ENCODE results near the gene DENND4A. TPM values are rescaled to one million over a fixed set of nuclear protein-coding genes. Genes with fewer than 3 reads are reported as not detected.

DENND4A gene
- polyA plus RNA-seq, 1 experiment: 5.1 TPM

DNA sequence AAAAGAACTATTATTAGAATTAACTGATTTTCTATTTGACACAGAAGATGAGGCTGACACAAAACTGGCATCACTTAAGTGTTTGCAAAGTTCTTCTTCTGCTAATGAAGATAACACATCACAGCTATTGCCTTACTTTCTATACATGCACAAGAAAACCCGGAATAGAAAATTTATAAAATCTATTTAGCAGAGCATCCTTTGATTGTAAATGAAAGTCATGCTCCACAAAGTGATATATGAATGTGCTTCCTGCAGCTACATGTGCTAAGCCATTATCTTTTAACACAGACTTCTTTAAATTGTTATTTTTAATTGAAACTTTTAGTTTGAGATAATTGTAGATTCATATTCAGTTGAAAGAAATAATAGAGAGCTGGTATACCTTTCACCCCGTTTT lies 27.0 kb downstream of the DENND4A start:
- no peak overlapping the region for H3K4me3 ChIP-seq (ENCODE audit: low read depth, low read length)
- POLR2A ChIA-PET: no interaction called here
- CTCF ChIA-PET: interaction anchor here (0.7 kb wide), 1 partner anchor 59 kb away, joined by 3 read pairs; no protein-coding TSS in a partner anchor
- no peaks in the 10 kb centered on the region for H3K36me3 ChIP-seq (ENCODE audit: control insufficient read depth, insufficient read depth, low read length)
- TF ChIP-seq, protein P1, sequence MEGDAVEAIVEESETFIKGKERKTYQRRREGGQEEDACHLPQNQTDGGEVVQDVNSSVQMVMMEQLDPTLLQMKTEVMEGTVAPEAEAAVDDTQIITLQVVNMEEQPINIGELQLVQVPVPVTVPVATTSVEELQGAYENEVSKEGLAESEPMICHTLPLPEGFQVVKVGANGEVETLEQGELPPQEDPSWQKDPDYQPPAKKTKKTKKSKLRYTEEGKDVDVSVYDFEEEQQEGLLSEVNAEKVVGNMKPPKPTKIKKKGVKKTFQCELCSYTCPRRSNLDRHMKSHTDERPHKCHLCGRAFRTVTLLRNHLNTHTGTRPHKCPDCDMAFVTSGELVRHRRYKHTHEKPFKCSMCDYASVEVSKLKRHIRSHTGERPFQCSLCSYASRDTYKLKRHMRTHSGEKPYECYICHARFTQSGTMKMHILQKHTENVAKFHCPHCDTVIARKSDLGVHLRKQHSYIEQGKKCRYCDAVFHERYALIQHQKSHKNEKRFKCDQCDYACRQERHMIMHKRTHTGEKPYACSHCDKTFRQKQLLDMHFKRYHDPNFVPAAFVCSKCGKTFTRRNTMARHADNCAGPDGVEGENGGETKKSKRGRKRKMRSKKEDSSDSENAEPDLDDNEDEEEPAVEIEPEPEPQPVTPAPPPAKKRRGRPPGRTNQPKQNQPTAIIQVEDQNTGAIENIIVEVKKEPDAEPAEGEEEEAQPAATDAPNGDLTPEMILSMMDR (IDR thresholded peaks at IDR 0.05; ENCODE audit: insufficient read depth, low read depth, low read length): no peak
- no peaks in the 10 kb centered on the region for H3K27me3 ChIP-seq (ENCODE audit: control insufficient read depth, insufficient read depth, low read length)
- no peak for DNase-seq (ENCODE audit: low read depth)

GRCh38 chr15:65762914-65763787 lies 28.9 kb downstream of the DENND4A start:
- Histone ChIP-seq H3K27me3 (ENCODE audit: control insufficient read depth, insufficient read depth, low read length) (no peaks in the 10 kb centered on the region), H3K36me3 (ENCODE audit: control insufficient read depth, insufficient read depth, low read length) (no peaks in the 10 kb centered on the region), H3K4me3 (ENCODE audit: low read depth, low read length) (no peak overlapping the region)
- POLR2A ChIA-PET: no interaction called here
- no peak for DNase-seq (ENCODE audit: low read depth)
- TF ChIP-seq, protein P1 (IDR thresholded peaks at IDR 0.05; ENCODE audit: insufficient read depth, low read depth, low read length): no peak
- CTCF ChIA-PET: no interaction called here

DNA sequence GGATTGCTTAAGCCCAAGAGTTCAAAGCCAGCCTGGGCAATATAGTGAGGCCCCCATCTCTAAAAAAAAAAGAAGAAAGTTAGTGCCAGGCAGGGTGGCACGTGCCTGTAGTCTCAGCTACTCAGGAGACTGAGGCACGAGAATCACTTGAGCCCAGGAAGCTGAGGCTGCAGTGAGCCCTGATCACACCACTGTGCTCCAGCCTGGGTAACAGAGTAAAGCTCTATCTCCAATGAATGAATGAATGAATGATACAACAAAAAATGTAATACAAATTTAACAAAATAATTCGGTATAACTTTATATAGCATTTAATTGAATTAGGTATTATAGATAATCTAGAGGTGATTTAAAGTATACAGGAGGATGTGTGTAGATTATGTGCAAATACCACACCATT lies 29.7 kb downstream of the DENND4A start:
- Histone ChIP-seq H3K4me3 (ENCODE audit: low read depth, low read length) (no peak overlapping the region), H3K27me3 (ENCODE audit: control insufficient read depth, insufficient read depth, low read length) (no peaks in the 10 kb centered on the region), H3K36me3 (ENCODE audit: control insufficient read depth, insufficient read depth, low read length) (no peaks in the 10 kb centered on the region)
- POLR2A ChIA-PET: no interaction called here
- TF ChIP-seq, protein P1 (IDR thresholded peaks at IDR 0.05; ENCODE audit: insufficient read depth, low read depth, low read length): no peak
- DNase-seq (ENCODE audit: low read depth): no peak
- CTCF ChIA-PET: no interaction called here

DNA sequence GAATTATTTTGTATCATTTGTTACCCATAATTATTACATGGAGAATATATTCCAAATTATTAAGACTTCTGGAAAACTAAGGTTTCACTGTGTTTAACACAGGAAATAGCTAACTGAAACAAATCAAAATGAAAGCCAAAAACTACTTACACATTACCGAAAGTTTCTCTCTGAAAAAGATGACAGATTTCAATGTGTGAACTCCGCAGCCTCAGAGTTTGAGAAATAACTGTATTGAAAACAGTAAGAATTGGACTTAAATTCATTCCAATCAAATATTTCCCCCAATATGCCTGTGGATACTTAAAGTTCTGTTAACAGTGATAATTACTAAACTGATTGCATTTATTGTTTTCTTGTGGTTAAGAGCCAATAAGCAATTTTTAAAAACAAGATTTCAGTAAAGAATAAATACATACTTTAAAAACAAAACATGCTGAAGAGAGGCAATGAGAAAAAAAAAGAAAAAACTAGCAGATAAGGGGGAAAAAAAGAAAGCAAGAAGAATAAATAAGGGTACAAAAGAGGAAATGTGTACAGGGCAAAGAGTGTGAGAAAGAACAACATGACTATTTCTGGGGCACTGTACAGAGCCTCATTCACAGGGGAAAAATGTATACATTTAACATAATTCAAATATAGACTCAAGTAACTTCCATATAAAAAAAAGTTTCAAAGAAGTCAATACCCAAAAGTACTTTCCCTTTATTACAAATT lies 30.7 kb downstream of the DENND4A start:
- Histone ChIP-seq H3K36me3 (ENCODE audit: control insufficient read depth, insufficient read depth, low read length) (no peaks in the 10 kb centered on the region), H3K27me3 (ENCODE audit: control insufficient read depth, insufficient read depth, low read length) (no peaks in the 10 kb centered on the region), H3K4me3 (ENCODE audit: low read depth, low read length) (no peak overlapping the region)
- POLR2A ChIA-PET: no interaction called here
- no peak for DNase-seq (ENCODE audit: low read depth)
- CTCF ChIA-PET: no interaction called here
- TF ChIP-seq, protein P1 (IDR thresholded peaks at IDR 0.05; ENCODE audit: insufficient read depth, low read depth, low read length): no peak

- DNase-seq (ENCODE audit: low read depth): no peak
- ChIA-PET POLR2A (no interaction called here), CTCF (no interaction called here)
These were observed 32.7 kb downstream of the DENND4A start for GRCh38 chr15:65759441-65759840.

More at GRCh38 chr15:65759441-65759840, 32.7 kb downstream of the DENND4A start:
- no peak overlapping the region for H3K4me3 ChIP-seq (ENCODE audit: low read depth, low read length)
- no peaks in the 10 kb centered on the region for H3K36me3 ChIP-seq (ENCODE audit: control insufficient read depth, insufficient read depth, low read length)
- no peaks in the 10 kb centered on the region for H3K27me3 ChIP-seq (ENCODE audit: control insufficient read depth, insufficient read depth, low read length)
- TF ChIP-seq, protein P1 (IDR thresholded peaks at IDR 0.05; ENCODE audit: insufficient read depth, low read depth, low read length): no peak

All from BJ (cell line).